ENCODE results near the gene NAP1L1.
A peak's percentile ranks its signal among the peaks of the same experiment; 100 is the strongest.

Gene NAP1L1

DNA sequence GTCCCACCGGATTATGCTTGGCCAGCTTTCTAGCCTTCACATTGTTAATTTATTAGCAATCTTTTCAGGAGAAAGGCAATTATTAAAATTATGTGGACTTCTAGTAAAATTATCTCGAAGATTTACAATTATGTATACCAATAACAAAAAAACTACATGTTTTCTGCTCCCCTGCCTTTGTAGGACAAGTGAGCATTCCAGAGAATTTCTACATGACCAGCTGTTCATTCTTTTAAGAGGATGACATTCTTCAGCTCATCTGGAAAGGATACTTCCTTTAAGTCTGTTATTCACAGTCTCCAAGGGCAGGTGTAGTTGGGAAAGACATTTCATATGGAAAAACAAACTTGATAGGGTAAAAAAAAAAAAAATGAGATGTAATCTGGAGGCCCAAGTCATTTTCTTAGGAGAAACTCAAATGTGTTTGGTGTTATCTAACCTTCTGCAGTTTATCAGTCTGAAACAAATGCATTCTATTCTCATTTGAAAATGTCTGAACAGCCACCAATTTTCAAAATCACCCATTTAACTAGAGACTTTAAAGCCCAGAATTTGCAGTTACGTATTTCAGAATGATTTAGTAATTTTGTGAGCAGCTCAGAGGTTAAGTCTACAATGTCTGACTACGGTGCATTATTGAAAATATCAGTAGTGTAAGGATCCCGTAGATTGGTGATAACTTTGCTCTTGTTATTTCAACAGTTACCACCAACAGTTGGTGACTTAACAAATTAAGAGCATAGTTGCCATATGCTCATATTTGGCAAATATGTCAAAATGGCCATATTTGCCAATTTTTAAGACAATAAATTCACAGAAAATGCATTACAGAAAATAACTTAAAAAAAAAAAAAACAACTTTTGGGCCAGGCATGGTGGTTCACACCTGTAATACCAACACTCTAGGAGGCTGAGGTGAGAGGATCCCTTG, 51.1 kb downstream of the NAP1L1 start:
- TF ChIP-seq CTCF (IDR thresholded peaks at IDR 0.05; ENCODE audit: insufficient read depth, low read length, missing control alignments), result no peak
- ChIA-PET POLR2A (interaction anchor here (0.6 to 2.2 kb wide), 4 partner anchors 185 to 526 kb away, joined by 3 to 9 read pairs (median 4); no protein-coding TSS in a partner anchor), CTCF (interaction anchor here (0.6 to 11.7 kb wide), 6 partner anchors 8 to 506 kb away, joined by 3 to 130 read pairs (median 4); no protein-coding TSS in a partner anchor)
- no peak for DNase-seq (ENCODE audit: low read depth, low spot score)
- H3K4me3 ChIP-seq (ENCODE audit: low read depth, low read length), result peak overlapping the region; percentile 95

DNA sequence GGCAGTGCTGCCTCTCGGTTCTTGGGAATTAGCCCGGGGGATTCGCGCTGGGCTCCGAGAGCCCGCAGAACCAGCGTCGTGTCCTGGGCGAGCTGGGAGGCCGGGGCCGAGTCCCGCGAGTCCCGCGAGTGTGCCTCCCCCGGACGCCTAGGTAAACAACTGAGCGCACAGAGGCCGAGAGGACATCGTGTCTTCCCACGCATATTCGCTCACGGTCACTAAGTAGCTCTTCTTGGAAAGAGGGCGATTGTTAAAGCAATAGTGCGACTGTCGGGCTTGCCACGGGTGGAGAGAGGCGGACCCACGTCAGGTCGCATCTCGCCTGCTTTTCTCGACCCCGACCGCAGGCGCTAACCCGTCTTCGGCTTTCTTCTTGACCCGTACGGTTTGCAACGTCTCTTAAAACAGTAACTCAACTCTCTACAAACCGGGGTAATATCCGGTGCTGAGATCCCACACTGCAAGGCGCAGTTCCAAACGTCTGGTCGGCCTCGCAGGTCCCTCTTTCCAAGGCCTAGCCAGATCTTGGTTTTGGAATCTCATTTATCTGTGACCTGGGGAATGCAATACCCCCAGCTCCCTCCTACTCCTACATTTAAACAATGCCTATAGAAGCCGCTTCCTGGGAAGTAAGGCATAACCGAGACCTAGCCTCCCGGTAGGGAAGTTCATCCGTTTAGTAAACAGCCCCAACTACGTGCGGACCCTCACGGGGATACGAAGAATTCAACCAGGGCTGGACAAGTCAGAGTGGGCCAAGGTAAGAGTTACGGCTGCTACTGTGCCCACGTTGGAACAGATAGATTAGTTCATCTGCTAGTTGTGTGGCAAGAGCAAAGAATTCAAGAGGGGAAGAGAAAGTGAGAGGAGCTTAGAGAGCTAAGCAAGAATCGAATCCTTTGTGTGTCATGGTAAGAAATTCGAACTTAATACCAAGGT, 52.2 kb downstream of the NAP1L1 start:
- no peak for DNase-seq (ENCODE audit: low read depth, low spot score)
- POLR2A ChIA-PET, result interaction anchor here (0.5 to 2.9 kb wide), 45 partner anchors 11 to 552 kb away, joined by 3 to 22 read pairs (median 5); partner anchors contain the start of genes BBS10, GLIPR1, KRR1 and NAP1L1
- no peak for TF ChIP-seq CTCF (IDR thresholded peaks at IDR 0.05; ENCODE audit: insufficient read depth, low read length, missing control alignments)
- CTCF ChIA-PET, result interaction anchor here (0.6 to 11.7 kb wide), 14 partner anchors 9 to 556 kb away, joined by 3 to 130 read pairs (median 4); no protein-coding TSS in a partner anchor
- H3K4me3 ChIP-seq (ENCODE audit: low read depth, low read length), result peak overlapping the region; percentile 95

DNA sequence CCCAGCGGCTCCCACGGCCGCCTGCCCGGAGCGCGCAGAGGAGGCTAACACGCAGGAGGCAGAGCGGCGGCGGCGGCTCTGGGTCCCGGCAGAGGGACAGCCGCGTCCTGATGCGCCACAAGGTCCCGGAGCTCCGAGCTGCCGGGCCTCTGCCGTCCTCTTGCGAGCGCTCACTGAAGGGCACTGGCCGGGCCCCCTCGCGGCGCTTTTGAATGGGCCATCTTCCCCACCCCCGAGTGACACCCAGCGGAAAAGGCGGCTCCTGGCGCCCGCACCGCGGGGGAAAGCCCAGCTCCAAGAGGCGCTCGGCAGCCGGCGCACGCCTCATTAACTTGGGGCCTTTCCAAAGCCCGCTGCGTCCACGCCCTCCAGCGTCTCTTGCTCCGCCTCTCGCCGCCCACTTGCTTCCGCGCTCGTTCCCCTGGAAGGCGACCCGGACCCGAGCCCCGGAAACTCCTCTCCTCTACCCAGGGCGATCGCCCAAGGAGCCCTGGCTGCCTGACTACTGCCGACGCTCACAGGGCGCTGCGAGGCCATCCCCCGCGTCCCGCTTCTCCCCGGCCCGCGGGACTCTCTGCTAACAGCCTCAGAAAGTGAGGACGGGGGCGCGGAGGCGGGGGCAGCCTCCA, 53.0 kb downstream of the NAP1L1 start, which contains the start of gene PHLDA1:
Gene PHLDA1 (minus strand): TSS at position 363 of the 629 bp plus-strand sequence.
- DNase-seq (ENCODE audit: low read depth, low spot score), result peak; percentile 79
- peak; percentile 74 for TF ChIP-seq CTCF (IDR thresholded peaks at IDR 0.05; ENCODE audit: insufficient read depth, low read length, missing control alignments)
- POLR2A ChIA-PET, result interaction anchor here (0.5 to 2.9 kb wide), 52 partner anchors 10 to 551 kb away, joined by 3 to 22 read pairs (median 4); partner anchors contain the start of genes BBS10, GLIPR1, KRR1 and NAP1L1
- CTCF ChIA-PET, result interaction anchor here (0.6 to 11.7 kb wide), 12 partner anchors 214 to 557 kb away, joined by 3 to 130 read pairs (median 4); no protein-coding TSS in a partner anchor
- peak within 1 kb of the TSS; percentile 95 for H3K4me3 ChIP-seq (ENCODE audit: low read depth, low read length)

- TF ChIP-seq CTCF (IDR thresholded peaks at IDR 0.05; ENCODE audit: insufficient read depth, low read length, missing control alignments), result no peak
- CTCF ChIA-PET, result interaction anchor here (0.7 to 11.7 kb wide), 12 partner anchors 214 to 504 kb away, joined by 3 to 130 read pairs (median 3); no protein-coding TSS in a partner anchor
- peak overlapping the region; percentile 95 for H3K4me3 ChIP-seq (ENCODE audit: low read depth, low read length)
Measured at GRCh38 chr12:76031081-76031413, 53.4 kb downstream of the NAP1L1 start.

DNA sequence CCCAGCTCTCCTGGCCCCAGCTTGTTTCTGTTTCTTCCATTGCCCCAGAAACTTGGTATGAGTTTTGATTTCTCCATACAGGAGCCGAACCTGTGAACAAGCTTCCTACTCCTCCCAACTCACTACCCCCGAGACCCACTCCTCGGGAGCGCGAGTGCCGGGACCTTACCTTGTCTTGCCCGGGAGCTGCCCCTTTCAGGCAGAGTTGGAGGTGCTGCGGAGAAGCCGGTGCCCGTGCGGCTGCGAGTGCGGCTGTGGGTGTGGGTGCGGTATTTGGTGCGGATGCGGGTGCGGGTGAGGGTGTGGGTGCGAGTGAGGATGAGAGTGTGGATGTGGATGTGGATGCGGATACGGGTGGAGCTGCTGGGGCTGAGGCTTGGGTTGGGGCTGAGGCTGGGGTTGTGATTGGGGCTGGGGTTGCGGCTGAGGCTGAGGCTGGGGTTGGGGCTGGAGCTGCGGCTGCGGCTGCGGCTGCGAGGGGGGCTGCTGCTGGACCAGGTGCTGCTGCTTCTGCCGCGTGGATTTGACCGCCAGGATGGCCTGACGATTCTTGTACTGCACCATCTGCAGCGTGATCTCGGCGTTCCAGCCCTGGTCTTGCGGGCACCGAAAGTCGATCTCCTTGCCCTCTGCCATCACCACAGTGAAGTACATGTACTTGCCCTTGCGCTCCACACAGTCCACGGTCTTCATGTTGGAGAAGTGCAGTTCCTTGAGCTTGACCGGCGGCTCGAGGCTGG, 54.0 kb downstream of the NAP1L1 start:
- no peak for DNase-seq (ENCODE audit: low read depth, low spot score)
- ChIA-PET POLR2A (interaction anchor here (0.5 to 2.9 kb wide), 40 partner anchors 9 to 550 kb away, joined by 3 to 22 read pairs (median 4); partner anchors contain the start of genes BBS10, GLIPR1 and KRR1), CTCF (interaction anchor here (0.8 to 11.7 kb wide), 10 partner anchors 213 to 504 kb away, joined by 3 to 130 read pairs (median 3); no protein-coding TSS in a partner anchor)
- TF ChIP-seq CTCF (IDR thresholded peaks at IDR 0.05; ENCODE audit: insufficient read depth, low read length, missing control alignments), result no peak
- H3K4me3 ChIP-seq (ENCODE audit: low read depth, low read length), result peak overlapping the region; percentile 95

More at GRCh38 chr12:76031081-76031413, 53.4 kb downstream of the NAP1L1 start:
- POLR2A ChIA-PET, result interaction anchor here (0.5 to 2.9 kb wide), 52 partner anchors 10 to 551 kb away, joined by 3 to 22 read pairs (median 4); partner anchors contain the start of genes BBS10, GLIPR1, KRR1 and NAP1L1
- no peak for DNase-seq (ENCODE audit: low read depth, low spot score)

Data from AG04449 (cell line).